ENCODE measurements around the gene PTPRCAP. TPM values are rescaled to one million over a fixed set of nuclear protein-coding genes. Genes with fewer than 3 reads are reported as not detected.
"Not testable (repeated sequence)": the region's sequence is repeated elsewhere in the genome, so short reads cannot be mapped to it uniquely, and the experiment has no call there.

PTPRCAP gene
- total RNA-seq, 2 donors from 2014 or later, result 170 to 184 TPM

GRCh38 chr11:67404515-67405195 lies 32.8 kb downstream of the PTPRCAP start:
- no peaks in the 10 kb centered on the region for H3K9me3 ChIP-seq (ENCODE audit: control insufficient read depth, low read length, poor library complexity, severe bottlenecking)
- peak overlapping the region; percentile 94 for H3K27ac Mint-ChIP-seq
- H3K4me1 Mint-ChIP-seq, result peaks cover 46% of the 10 kb centered on the region
- H3K36me3 Mint-ChIP-seq (ENCODE audit: low read depth), result peaks cover 9% of the 10 kb centered on the region
- H3K27me3 Mint-ChIP-seq, result no peaks in the 10 kb centered on the region
- H3K4me3 Mint-ChIP-seq, result peak overlapping the region; percentile 99
- no peak for DNase-seq
- ATAC-seq, result no peak

- H3K4me1 Mint-ChIP-seq, result peaks cover 37% of the 10 kb centered on the region
- not testable (repeated sequence) for DNase-seq; ATAC-seq; H3K9me3 ChIP-seq (ENCODE audit: control insufficient read depth, low read length, poor library complexity, severe bottlenecking); H3K36me3 Mint-ChIP-seq (ENCODE audit: low read depth); H3K27me3 Mint-ChIP-seq
- peak overlapping the region; percentile 94 for H3K27ac Mint-ChIP-seq
- peak overlapping the region; percentile 99 for H3K4me3 Mint-ChIP-seq
These were observed 34.4 kb downstream of the PTPRCAP start for GRCh38 chr11:67403085-67403484.

GRCh38 chr11:67402192-67402839 lies 35.2 kb downstream of the PTPRCAP start:
- H3K27me3 Mint-ChIP-seq; ATAC-seq; H3K36me3 Mint-ChIP-seq (ENCODE audit: low read depth); H3K9me3 ChIP-seq (ENCODE audit: control insufficient read depth, low read length, poor library complexity, severe bottlenecking); DNase-seq: not testable (repeated sequence)
- Mint-ChIP-seq H3K27ac (peak overlapping the region; percentile 94), H3K4me1 (peaks cover 39% of the 10 kb centered on the region), H3K4me3 (peak overlapping the region; percentile 99)

- Mint-ChIP-seq H3K36me3 (ENCODE audit: low read depth) (peaks cover 6% of the 10 kb centered on the region), H3K27me3 (no peaks in the 10 kb centered on the region), H3K4me3 (peak within 1 kb of the TSS; percentile 99), H3K27ac (peak within 1 kb of the TSS; percentile 94), H3K4me1 (peaks cover 38% of the 10 kb centered on the region)
- H3K9me3 ChIP-seq (ENCODE audit: control insufficient read depth, low read length, poor library complexity, severe bottlenecking), result no peaks in the 10 kb centered on the region
- ATAC-seq, result peak; percentile 80
- DNase-seq, result peak; percentile 92 to 97 (median 92)
These were observed 35.8 kb downstream of the PTPRCAP start, which contains the start of gene PPP1CA for GRCh38 chr11:67401495-67402191. TSS of gene PPP1CA (minus strand) at chr11:67401858. CDS start at chr11:67401782, 76 bp downstream.

GRCh38 chr11:67400942-67401494 lies 36.5 kb downstream of the PTPRCAP start:
- no peaks in the 10 kb centered on the region for H3K9me3 ChIP-seq (ENCODE audit: control insufficient read depth, low read length, poor library complexity, severe bottlenecking)
- peak; percentile 2 for ATAC-seq
- peaks cover 36% of the 10 kb centered on the region for H3K4me1 Mint-ChIP-seq
- peak overlapping the region; percentile 89 for H3K27ac Mint-ChIP-seq
- H3K36me3 Mint-ChIP-seq (ENCODE audit: low read depth), result peaks cover 6% of the 10 kb centered on the region
- no peak for DNase-seq
- H3K27me3 Mint-ChIP-seq, result no peaks in the 10 kb centered on the region
- peak overlapping the region; percentile 88 for H3K4me3 Mint-ChIP-seq

- Mint-ChIP-seq H3K27me3 (no peaks in the 10 kb centered on the region), H3K4me3 (peak overlapping the region; percentile 88), H3K4me1 (peaks cover 33% of the 10 kb centered on the region), H3K36me3 (ENCODE audit: low read depth) (peaks cover 6% of the 10 kb centered on the region), H3K27ac (peak overlapping the region; percentile 89)
- DNase-seq, result no peak
- no peak for ATAC-seq
- no peaks in the 10 kb centered on the region for H3K9me3 ChIP-seq (ENCODE audit: control insufficient read depth, low read length, poor library complexity, severe bottlenecking)
These were observed 37.1 kb downstream of the PTPRCAP start for GRCh38 chr11:67400251-67400941.

GRCh38 chr11:67398661-67399563 lies 38.6 kb downstream of the PTPRCAP start:
- no peak for DNase-seq
- H3K27ac Mint-ChIP-seq, result peak overlapping the region; percentile 94

GRCh38 chr11:67397986-67398660 lies 39.4 kb downstream of the PTPRCAP start:
- no peak for ATAC-seq
- peaks cover 24% of the 10 kb centered on the region for H3K4me1 Mint-ChIP-seq
- H3K27ac Mint-ChIP-seq, result peak overlapping the region; percentile 94
- H3K36me3 Mint-ChIP-seq (ENCODE audit: low read depth), result peaks cover 3% of the 10 kb centered on the region
- no peaks in the 10 kb centered on the region for H3K27me3 Mint-ChIP-seq
- no peak for DNase-seq
- H3K4me3 Mint-ChIP-seq, result peak overlapping the region; percentile 59
- no peaks in the 10 kb centered on the region for H3K9me3 ChIP-seq (ENCODE audit: control insufficient read depth, low read length, poor library complexity, severe bottlenecking)

More at GRCh38 chr11:67398661-67399563, 38.6 kb downstream of the PTPRCAP start:
- H3K9me3 ChIP-seq (ENCODE audit: control insufficient read depth, low read length, poor library complexity, severe bottlenecking), result no peaks in the 10 kb centered on the region
- Mint-ChIP-seq H3K36me3 (ENCODE audit: low read depth) (peaks cover 3% of the 10 kb centered on the region), H3K4me1 (peaks cover 26% of the 10 kb centered on the region), H3K27me3 (no peaks in the 10 kb centered on the region), H3K4me3 (peak overlapping the region; percentile 67)
- no peak for ATAC-seq

GRCh38 chr11:67397536-67397935 lies 39.9 kb downstream of the PTPRCAP start:
- DNase-seq (no peak), ATAC-seq (no peak)
- Mint-ChIP-seq H3K4me1 (peaks cover 27% of the 10 kb centered on the region), H3K27me3 (no peaks in the 10 kb centered on the region), H3K27ac (peak overlapping the region; percentile 94), H3K4me3 (peak overlapping the region; percentile 59), H3K36me3 (ENCODE audit: low read depth) (peaks cover 3% of the 10 kb centered on the region)
- H3K9me3 ChIP-seq (ENCODE audit: control insufficient read depth, low read length, poor library complexity, severe bottlenecking), result no peaks in the 10 kb centered on the region

- Mint-ChIP-seq H3K4me3 (peak overlapping the region; percentile 78), H3K4me1 (peaks cover 29% of the 10 kb centered on the region)
These were observed 40.7 kb downstream of the PTPRCAP start for GRCh38 chr11:67396587-67397389.

GRCh38 chr11:67396259-67396581 lies 41.3 kb downstream of the PTPRCAP start:
- H3K27ac Mint-ChIP-seq, result no peak overlapping the region
- peak overlapping the region; percentile 19 for H3K4me3 Mint-ChIP-seq
- H3K4me1 Mint-ChIP-seq, result peaks cover 31% of the 10 kb centered on the region
- DNase-seq, result no peak
- no peaks in the 10 kb centered on the region for H3K27me3 Mint-ChIP-seq
- H3K36me3 Mint-ChIP-seq (ENCODE audit: low read depth), result peaks cover 3% of the 10 kb centered on the region
- H3K9me3 ChIP-seq (ENCODE audit: control insufficient read depth, low read length, poor library complexity, severe bottlenecking), result no peaks in the 10 kb centered on the region
- ATAC-seq, result no peak

More at GRCh38 chr11:67396587-67397389, 40.7 kb downstream of the PTPRCAP start:
- Mint-ChIP-seq H3K27ac (peak overlapping the region; percentile 94), H3K36me3 (ENCODE audit: low read depth) (peaks cover 3% of the 10 kb centered on the region), H3K27me3 (no peaks in the 10 kb centered on the region)
- H3K9me3 ChIP-seq (ENCODE audit: control insufficient read depth, low read length, poor library complexity, severe bottlenecking), result no peaks in the 10 kb centered on the region
- ATAC-seq (no peak), DNase-seq (no peak)

All from T-helper 17 cell (primary cell).